AG04449 (cell line): ENCODE results near the gene LOXL4.

Experiments
- CTCF ChIA-PET: fragments of 350-600 bp; formaldehyde crosslinking; extraction: SDS; loops from one replicate; lab custom pipeline; 2021; ENCODE audit warnings: antibody characterized with exemption; lab: Yijun Ruan, JAX
- POLR2A ChIA-PET: fragments of 400-600, 350-600 bp; formaldehyde crosslinking; extraction: SDS; loops from one replicate; lab custom pipeline; 2020; ENCODE audit warnings: antibody characterized with exemption, inconsistent platforms; lab: Yijun Ruan, JAX
- DNase-seq: peaks from one replicate; pipeline ENCODE4 v3.0.0-alpha.2; 2010; ENCODE audit warnings: low read depth, low spot score
- H3K4me3 ChIP-seq: 2 replicates; pipeline ENCODE4 v1.5.1; 2011; ENCODE audit warnings: low read depth, mild to moderate bottlenecking, control low read depth, low read length
- TF ChIP-seq, protein P1 (sequence below): IDR thresholded peaks from one replicate; pipeline ENCODE4 v1.5.1; 2011; ENCODE audit warnings: mild to moderate bottlenecking, moderate library complexity, low read length, control low read depth, inconsistent platforms; ENCODE audit not compliant: insufficient read depth; ENCODE audit errors: missing control alignments

Gene LOXL4

DNA sequence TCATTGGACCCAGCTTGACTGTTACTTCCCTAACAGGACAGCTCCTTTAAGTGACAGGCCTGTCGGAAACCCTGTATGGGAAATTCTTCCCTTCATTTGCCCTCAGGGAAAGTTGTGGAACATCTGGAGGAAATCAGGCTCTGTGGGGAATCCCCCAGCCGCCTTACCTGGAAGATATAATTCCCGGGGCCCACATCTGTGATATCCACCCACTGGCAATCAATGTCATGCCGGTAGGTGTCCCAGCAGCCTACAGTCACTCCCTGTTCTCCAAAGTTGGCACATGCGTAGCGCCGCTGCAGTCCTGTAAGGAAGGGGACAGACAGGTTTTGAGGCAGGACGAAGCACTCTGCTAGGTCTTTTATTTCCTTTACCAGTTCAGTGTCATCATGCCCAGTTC is 16.6 kb downstream of the LOXL4 start:
- TF ChIP-seq, protein P1, sequence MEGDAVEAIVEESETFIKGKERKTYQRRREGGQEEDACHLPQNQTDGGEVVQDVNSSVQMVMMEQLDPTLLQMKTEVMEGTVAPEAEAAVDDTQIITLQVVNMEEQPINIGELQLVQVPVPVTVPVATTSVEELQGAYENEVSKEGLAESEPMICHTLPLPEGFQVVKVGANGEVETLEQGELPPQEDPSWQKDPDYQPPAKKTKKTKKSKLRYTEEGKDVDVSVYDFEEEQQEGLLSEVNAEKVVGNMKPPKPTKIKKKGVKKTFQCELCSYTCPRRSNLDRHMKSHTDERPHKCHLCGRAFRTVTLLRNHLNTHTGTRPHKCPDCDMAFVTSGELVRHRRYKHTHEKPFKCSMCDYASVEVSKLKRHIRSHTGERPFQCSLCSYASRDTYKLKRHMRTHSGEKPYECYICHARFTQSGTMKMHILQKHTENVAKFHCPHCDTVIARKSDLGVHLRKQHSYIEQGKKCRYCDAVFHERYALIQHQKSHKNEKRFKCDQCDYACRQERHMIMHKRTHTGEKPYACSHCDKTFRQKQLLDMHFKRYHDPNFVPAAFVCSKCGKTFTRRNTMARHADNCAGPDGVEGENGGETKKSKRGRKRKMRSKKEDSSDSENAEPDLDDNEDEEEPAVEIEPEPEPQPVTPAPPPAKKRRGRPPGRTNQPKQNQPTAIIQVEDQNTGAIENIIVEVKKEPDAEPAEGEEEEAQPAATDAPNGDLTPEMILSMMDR = no peak
- no peak overlapping the region for H3K4me3 ChIP-seq
- POLR2A ChIA-PET = no interaction called here
- CTCF ChIA-PET = interaction anchor here (3.0 kb wide), 1 partner anchor 143 kb away, joined by 15 read pairs; no protein-coding TSS in a partner anchor
- DNase-seq = no peak

DNA sequence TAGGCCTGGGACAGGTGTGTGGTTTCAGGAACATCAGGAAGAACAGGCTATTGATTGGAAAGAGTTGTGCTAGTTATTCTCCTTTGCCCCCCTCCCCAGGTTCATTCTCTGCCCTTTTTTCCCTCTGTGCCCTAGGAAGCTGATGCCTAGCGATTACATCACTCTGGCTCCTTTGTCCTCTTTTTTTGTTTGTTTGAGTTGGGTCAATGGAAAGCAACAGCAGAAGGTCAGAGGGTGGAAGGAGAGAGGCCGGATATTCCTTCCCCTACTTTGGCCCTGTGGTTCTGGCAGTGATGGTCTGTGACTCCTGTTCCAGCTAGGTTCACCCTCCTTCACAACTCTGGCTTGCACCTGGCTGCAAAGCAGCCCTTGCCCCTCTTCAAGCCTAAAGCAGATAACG is 18.9 kb downstream of the LOXL4 start:
- ChIA-PET POLR2A (no interaction called here), CTCF (interaction anchor here (0.9 to 8.5 kb wide), 4 partner anchors 12 to 147 kb away, joined by 3 to 109 read pairs (median 4); no protein-coding TSS in a partner anchor)
- no peak for DNase-seq
- TF ChIP-seq, protein P1 = no peak
- H3K4me3 ChIP-seq = no peak overlapping the region

DNA sequence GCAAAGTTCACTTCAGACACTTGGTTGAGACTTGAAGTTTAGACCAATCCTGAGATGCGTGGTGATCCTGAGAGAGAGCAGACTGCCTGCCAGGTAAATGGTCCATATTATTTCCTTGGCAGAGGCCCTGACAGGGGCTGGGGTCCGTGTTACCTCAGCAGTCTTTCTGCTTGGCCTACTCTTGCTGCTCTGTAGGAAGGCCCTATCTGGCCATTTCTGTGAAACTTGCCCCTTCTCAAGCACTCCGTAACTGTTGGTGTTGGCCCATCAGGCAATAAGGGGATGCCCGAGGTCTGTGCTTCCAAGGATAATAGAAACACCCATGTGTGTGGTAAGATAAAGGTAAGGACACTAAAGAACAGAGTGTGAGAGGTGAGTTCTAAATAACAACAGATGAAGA is 20.0 kb downstream of the LOXL4 start:
- POLR2A ChIA-PET = no interaction called here
- CTCF ChIA-PET = interaction anchor here (1.0 to 8.5 kb wide), 3 partner anchors 62 to 148 kb away, joined by 3 to 109 read pairs (median 5); no protein-coding TSS in a partner anchor
- DNase-seq = no peak
- TF ChIP-seq, protein P1 = no peak
- no peak overlapping the region for H3K4me3 ChIP-seq

DNA sequence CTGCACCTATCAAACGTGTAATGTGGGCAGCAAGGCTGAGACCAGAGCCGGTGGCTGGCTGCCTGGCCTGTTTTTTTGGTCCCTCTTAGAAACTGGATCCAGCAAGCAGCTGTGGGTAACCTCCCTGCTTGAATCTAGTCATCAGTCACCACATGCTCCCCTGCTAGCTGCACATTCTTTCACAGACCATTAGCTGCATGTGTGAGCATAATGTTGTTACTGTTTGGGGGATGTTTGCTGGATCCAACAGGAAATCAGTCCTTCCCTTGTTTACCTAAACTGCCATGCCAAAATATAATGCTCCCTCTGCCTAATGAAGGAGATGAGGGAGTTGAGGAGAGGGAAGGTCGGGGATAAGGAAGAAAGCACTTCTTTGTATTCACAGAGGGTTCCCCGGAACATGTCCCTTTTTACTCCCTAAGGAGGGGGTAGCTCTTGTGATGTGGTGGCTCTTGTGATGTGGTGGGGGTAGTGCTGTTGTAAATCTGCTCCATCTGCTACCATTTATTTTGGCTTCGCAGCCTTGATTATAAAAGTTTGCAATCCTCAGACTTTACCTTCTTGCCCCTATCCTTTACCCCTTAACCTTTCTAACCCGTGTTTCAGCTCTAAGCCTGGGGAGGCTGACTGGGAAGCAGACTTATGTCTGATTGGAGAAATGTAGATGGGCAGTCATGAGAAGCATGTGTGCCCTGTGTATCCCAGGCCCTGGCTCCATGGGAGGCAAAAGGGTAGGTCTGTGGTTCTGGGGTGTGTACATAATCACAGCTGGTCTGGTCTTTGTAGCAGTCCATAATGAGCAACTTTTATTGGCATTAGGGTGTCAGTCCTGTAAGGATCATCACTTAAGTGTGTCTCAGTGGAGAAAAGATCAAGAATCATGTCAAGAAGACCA is 20.8 kb downstream of the LOXL4 start:
- ChIA-PET CTCF (interaction anchor here (0.7 to 8.5 kb wide), 6 partner anchors 10 to 179 kb away, joined by 3 to 109 read pairs (median 4); no protein-coding TSS in a partner anchor), POLR2A (interaction anchor here (1.2 kb wide), 2 partner anchors 147 to 168 kb away, joined by 4 to 8 read pairs; partner anchors contain the start of gene PYROXD2)
- no peak overlapping the region for H3K4me3 ChIP-seq
- TF ChIP-seq, protein P1 = no peak
- DNase-seq = peak; percentile 56

DNA sequence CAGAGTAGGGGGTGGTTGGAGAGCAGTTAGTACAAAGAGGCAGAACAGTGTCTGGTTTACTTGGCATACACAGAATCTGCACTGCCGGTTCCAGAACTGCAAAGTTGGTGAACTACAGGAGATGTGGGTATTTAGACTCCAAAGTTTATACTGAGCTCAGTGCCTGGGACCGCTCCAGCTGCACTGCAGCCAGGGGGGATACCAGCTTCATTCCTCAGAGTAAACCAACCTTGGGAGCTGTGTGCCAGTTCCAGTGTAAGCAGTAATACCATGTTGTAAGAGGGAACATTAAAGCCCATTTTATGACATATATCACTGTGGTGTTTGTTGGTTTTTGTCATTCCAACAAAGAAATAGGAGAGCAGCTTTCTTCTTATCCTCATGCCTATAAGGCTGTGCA is 23.4 kb downstream of the LOXL4 start:
- no peak overlapping the region for H3K4me3 ChIP-seq
- ChIA-PET POLR2A (no interaction called here), CTCF (interaction anchor here (0.8 to 8.5 kb wide), 8 partner anchors 9 to 181 kb away, joined by 3 to 109 read pairs (median 8); no protein-coding TSS in a partner anchor)
- TF ChIP-seq, protein P1 = no peak
- no peak for DNase-seq

DNA sequence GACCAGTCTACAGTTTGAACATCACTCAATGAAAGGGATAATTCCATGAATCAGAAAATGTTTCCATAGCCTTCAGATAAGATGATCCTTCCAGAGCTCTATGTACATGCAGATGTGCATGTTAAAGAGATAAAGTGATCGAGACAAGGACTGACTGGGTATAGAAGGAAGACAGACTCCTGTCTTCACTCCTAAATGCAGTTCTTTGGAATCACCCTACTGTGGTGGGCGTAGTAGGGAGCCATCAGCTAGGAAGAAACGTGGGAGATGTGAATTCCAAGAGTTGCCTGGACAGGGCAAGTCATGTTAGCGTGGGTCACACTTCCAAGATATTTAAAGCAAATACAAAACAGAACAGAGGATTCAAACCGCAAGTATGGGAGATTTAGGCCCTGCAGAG is 23.9 kb downstream of the LOXL4 start:
- no peak overlapping the region for H3K4me3 ChIP-seq
- POLR2A ChIA-PET = no interaction called here
- TF ChIP-seq, protein P1 = no peak
- CTCF ChIA-PET = interaction anchor here (0.8 to 8.5 kb wide), 13 partner anchors 9 to 217 kb away, joined by 3 to 109 read pairs (median 7); no protein-coding TSS in a partner anchor
- DNase-seq = no peak
